ENCODE results near the gene BCL2L12. TPM values are rescaled to one million over a fixed set of nuclear protein-coding genes. Genes with fewer than 3 reads are reported as not detected.

Gene BCL2L12
- polyA plus RNA-seq, 1 of the 3 experiments (the other 2 are of a cell fraction): 27.9 TPM

Small RNA genes lying within 50 kb of the gene (small RNA-seq; reads per million reads assigned to genes)
- 0 to 2.1 (median 0) reads per million in 7 experiments for gene MIR5088

Other genes with a start within 250 kb of the BCL2L12 start
- gene PTH2, start 242.5 kb upstream of the BCL2L12 start, polyA plus RNA-seq (2012; rRNA removed): not detected in 2 replicates
- not detected in 2 replicates for gene GFY, start 240.5 kb upstream of the BCL2L12 start, polyA plus RNA-seq (2012; rRNA removed)
- gene SLC17A7, start 224.4 kb upstream of the BCL2L12 start, polyA plus RNA-seq (2012; rRNA removed): 0.39 and 0.59 TPM in 2 replicates
- gene PIH1D1, start 214.1 kb upstream of the BCL2L12 start, polyA plus RNA-seq (2012; rRNA removed): 145 and 157 TPM in 2 replicates
- gene ALDH16A1, start 212.7 kb upstream of the BCL2L12 start, polyA plus RNA-seq (2012; rRNA removed): 13.6 and 15.7 TPM in 2 replicates
- gene FLT3LG, start 191.7 kb upstream of the BCL2L12 start, polyA plus RNA-seq (2012; rRNA removed): 4.0 and 6.4 TPM in 2 replicates
- 2,604 and 2,748 TPM in 2 replicates for gene RPL13A, start 178.3 kb upstream of the BCL2L12 start, polyA plus RNA-seq (2012; rRNA removed)
- gene RPS11, start 169.5 kb upstream of the BCL2L12 start, polyA plus RNA-seq (2012; rRNA removed): 6,915 and 7,579 TPM in 2 replicates
- gene FCGRT, start 153.3 kb upstream of the BCL2L12 start, polyA plus RNA-seq (2012; rRNA removed): 75.3 and 91.4 TPM in 2 replicates
- gene RCN3, start 137.9 kb upstream of the BCL2L12 start, polyA plus RNA-seq (2012; rRNA removed): 1.4 and 1.8 TPM in 2 replicates
- gene NOSIP, start 85.4 kb upstream of the BCL2L12 start, polyA plus RNA-seq (2012; rRNA removed): 101 and 128 TPM in 2 replicates
- 0.42 and 0.44 TPM in 2 replicates for gene PRRG2, start 84.6 kb upstream of the BCL2L12 start, polyA plus RNA-seq (2012; rRNA removed)
- gene PRR12, start 74.8 kb upstream of the BCL2L12 start, polyA plus RNA-seq (2012; rRNA removed): 0.71 and 1.7 TPM in 2 replicates
- 113 and 141 TPM in 2 replicates for gene RRAS, start 25.8 kb upstream of the BCL2L12 start, polyA plus RNA-seq (2012; rRNA removed)
- gene SCAF1, start 23.7 kb upstream of the BCL2L12 start, polyA plus RNA-seq (2012; rRNA removed): 5.5 and 9.5 TPM in 2 replicates
- gene IRF3, start 76 bp upstream of the BCL2L12 start, polyA plus RNA-seq (2012; rRNA removed): 85.9 and 112 TPM in 2 replicates
- gene PRMT1, start 11.3 kb downstream of the BCL2L12 start, polyA plus RNA-seq (2012; rRNA removed): 774 and 789 TPM in 2 replicates
- 1.3 TPM in 2 replicates for gene ADM5, start 23.7 kb downstream of the BCL2L12 start, polyA plus RNA-seq (2012; rRNA removed)
- 118 and 139 TPM in 2 replicates for gene CPT1C, start 25.2 kb downstream of the BCL2L12 start, polyA plus RNA-seq (2012; rRNA removed)
- not detected in 2 replicates for gene TSKS, start 97.4 kb downstream of the BCL2L12 start, polyA plus RNA-seq (2012; rRNA removed)
- 59.6 and 74.8 TPM in 2 replicates for gene AP2A1, start 101.1 kb downstream of the BCL2L12 start, polyA plus RNA-seq (2012; rRNA removed)
- 23.7 and 29.9 TPM in 2 replicates for gene FUZ, start 147.4 kb downstream of the BCL2L12 start, polyA plus RNA-seq (2012; rRNA removed)
- gene MED25, start 152.4 kb downstream of the BCL2L12 start, polyA plus RNA-seq (2012; rRNA removed): 15.7 and 30.2 TPM in 2 replicates
- 56.1 and 95.0 TPM in 2 replicates for gene PTOV1, start 185.2 kb downstream of the BCL2L12 start, polyA plus RNA-seq (2012; rRNA removed)
- gene PNKP, start 201.6 kb downstream of the BCL2L12 start, polyA plus RNA-seq (2012; rRNA removed): 45.5 and 52.0 TPM in 2 replicates
- gene AKT1S1, start 211.4 kb downstream of the BCL2L12 start, polyA plus RNA-seq (2012; rRNA removed): 56.7 and 63.7 TPM in 2 replicates
- gene TBC1D17, start 211.8 kb downstream of the BCL2L12 start, polyA plus RNA-seq (2012; rRNA removed): 27.3 and 28.3 TPM in 2 replicates
- gene IL4I1, start 231.0 kb downstream of the BCL2L12 start, polyA plus RNA-seq (2012; rRNA removed): 0.35 and 0.50 TPM in 2 replicates